ENCODE data around the gene PDE4C. TPM values are rescaled to one million over a fixed set of nuclear protein-coding genes. Genes with fewer than 3 reads are reported as not detected.

PDE4C gene
- total and polyA plus RNA-seq, 9 of the 15 experiments (the other 6 are each of a cell fraction or from before 2014, with no cell fraction given), result 0.04 to 0.91 (median 0.20) TPM; not detected in 1

DNA sequence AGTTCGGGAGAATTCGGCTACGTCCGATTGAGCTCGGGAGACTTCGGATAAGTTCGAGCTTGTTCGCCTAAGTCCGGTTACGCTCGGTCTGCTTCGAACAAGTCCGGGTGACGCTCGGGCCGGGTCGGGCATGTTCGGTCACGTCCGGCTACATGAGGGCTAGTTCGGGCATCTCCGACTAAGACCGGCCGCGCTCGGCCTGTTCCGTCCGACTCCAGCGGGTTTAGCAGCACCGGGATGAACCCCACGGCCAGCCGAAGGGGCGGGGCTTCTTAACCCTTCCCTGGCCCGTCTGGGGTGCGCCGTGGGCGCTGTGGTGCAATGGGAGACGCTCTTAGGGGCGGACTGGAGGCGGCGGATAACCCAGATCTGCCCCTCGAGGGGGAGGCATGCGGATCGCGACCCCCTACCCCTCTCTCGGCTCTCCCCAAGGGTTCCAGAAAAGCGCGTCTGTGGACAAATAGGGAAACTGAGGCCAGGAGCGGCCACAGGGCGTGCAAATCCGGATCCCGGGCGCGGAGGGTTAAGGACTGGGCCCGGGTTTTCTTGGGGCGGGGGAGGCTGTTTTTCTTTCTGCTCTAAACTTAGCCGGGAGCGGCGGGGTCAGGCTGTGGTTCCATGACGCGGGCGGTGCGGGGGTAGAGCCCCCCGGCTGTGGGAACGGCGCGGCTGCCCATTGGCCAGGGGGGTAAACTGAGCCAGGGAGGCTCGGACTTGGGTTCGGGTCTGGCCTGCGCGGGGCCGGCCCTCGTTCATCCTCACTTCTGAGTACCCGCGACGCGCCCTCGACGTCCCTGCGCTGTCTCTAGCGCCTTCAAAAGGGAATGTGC lies 1.5 kb downstream of the PDE4C start (continued):
- no peak for TF ChIP-seq BMI1 (IDR thresholded peaks at IDR 0.05; ENCODE audit: low read length)
- peak; percentile 58 for TF ChIP-seq GATAD2A (IDR thresholded peaks at IDR 0.05)
- TF ChIP-seq MTA1 (IDR thresholded peaks at IDR 0.05; ENCODE audit: borderline replicate concordance), result peak; percentile 46; the same call in 1 of the 2 replicates
- no peak for TF ChIP-seq RBM25 (IDR thresholded peaks at IDR 0.05; ENCODE audit: low read depth, low read length, severe bottlenecking)
- peak; percentile 76 for TF ChIP-seq ZFX (CRISPR knock-in tag; IDR thresholded peaks at IDR 0.05)
- TF ChIP-seq MTA2 (IDR thresholded peaks at IDR 0.05; ENCODE audit: low read depth), result no peak
- TF ChIP-seq RBM14 (IDR thresholded peaks at IDR 0.05; ENCODE audit: borderline replicate concordance, insufficient read depth, low read depth, low read length), result no peak
- TF ChIP-seq EGR1 (conservative IDR thresholded peaks at IDR 0.05), result peak; percentile 76
- TF ChIP-seq, protein P1, sequence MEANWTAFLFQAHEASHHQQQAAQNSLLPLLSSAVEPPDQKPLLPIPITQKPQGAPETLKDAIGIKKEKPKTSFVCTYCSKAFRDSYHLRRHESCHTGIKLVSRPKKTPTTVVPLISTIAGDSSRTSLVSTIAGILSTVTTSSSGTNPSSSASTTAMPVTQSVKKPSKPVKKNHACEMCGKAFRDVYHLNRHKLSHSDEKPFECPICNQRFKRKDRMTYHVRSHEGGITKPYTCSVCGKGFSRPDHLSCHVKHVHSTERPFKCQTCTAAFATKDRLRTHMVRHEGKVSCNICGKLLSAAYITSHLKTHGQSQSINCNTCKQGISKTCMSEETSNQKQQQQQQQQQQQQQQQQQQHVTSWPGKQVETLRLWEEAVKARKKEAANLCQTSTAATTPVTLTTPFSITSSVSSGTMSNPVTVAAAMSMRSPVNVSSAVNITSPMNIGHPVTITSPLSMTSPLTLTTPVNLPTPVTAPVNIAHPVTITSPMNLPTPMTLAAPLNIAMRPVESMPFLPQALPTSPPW (CRISPR knock-in tag; IDR thresholded peaks at IDR 0.05), result peak; percentile 78
- TF ChIP-seq, protein P2, sequence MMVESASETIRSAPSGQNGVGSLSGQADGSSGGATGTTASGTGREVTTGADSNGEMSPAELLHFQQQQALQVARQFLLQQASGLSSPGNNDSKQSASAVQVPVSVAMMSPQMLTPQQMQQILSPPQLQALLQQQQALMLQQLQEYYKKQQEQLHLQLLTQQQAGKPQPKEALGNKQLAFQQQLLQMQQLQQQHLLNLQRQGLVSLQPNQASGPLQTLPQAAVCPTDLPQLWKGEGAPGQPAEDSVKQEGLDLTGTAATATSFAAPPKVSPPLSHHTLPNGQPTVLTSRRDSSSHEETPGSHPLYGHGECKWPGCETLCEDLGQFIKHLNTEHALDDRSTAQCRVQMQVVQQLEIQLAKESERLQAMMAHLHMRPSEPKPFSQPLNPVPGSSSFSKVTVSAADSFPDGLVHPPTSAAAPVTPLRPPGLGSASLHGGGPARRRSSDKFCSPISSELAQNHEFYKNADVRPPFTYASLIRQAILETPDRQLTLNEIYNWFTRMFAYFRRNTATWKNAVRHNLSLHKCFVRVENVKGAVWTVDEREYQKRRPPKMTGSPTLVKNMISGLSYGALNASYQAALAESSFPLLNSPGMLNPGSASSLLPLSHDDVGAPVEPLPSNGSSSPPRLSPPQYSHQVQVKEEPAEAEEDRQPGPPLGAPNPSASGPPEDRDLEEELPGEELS (CRISPR knock-in tag; IDR thresholded peaks at IDR 0.05; ENCODE audit: borderline replicate concordance), result peak; percentile 66; the same call in 1 of the 2 replicates
- peak; percentile 50 for TF ChIP-seq SMARCA4 (IDR thresholded peaks at IDR 0.05)
- TF ChIP-seq, protein P3, sequence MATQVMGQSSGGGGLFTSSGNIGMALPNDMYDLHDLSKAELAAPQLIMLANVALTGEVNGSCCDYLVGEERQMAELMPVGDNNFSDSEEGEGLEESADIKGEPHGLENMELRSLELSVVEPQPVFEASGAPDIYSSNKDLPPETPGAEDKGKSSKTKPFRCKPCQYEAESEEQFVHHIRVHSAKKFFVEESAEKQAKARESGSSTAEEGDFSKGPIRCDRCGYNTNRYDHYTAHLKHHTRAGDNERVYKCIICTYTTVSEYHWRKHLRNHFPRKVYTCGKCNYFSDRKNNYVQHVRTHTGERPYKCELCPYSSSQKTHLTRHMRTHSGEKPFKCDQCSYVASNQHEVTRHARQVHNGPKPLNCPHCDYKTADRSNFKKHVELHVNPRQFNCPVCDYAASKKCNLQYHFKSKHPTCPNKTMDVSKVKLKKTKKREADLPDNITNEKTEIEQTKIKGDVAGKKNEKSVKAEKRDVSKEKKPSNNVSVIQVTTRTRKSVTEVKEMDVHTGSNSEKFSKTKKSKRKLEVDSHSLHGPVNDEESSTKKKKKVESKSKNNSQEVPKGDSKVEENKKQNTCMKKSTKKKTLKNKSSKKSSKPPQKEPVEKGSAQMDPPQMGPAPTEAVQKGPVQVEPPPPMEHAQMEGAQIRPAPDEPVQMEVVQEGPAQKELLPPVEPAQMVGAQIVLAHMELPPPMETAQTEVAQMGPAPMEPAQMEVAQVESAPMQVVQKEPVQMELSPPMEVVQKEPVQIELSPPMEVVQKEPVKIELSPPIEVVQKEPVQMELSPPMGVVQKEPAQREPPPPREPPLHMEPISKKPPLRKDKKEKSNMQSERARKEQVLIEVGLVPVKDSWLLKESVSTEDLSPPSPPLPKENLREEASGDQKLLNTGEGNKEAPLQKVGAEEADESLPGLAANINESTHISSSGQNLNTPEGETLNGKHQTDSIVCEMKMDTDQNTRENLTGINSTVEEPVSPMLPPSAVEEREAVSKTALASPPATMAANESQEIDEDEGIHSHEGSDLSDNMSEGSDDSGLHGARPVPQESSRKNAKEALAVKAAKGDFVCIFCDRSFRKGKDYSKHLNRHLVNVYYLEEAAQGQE (IDR thresholded peaks at IDR 0.05; ENCODE audit: borderline replicate concordance), result peak; percentile 82
- TF ChIP-seq, protein P3 (CRISPR knock-in tag; IDR thresholded peaks at IDR 0.05; ENCODE audit: low read depth), result 0 out of 2 replicates have a peak, but pooled peaks have one; percentile 17
